HG03025 (cell line): ENCODE results near the gene ZCCHC24.

Experiments used
- ATAC-seq: cut with Tn5 transposase; IDR thresholded peaks from one replicate; pipeline ENCODE4 v1.9.1; 2021; ENCODE audit warnings: mild to moderate bottlenecking, moderate library complexity; ENCODE audit not compliant: unreplicated experiment, low FRiP score

Gene ZCCHC24

DNA sequence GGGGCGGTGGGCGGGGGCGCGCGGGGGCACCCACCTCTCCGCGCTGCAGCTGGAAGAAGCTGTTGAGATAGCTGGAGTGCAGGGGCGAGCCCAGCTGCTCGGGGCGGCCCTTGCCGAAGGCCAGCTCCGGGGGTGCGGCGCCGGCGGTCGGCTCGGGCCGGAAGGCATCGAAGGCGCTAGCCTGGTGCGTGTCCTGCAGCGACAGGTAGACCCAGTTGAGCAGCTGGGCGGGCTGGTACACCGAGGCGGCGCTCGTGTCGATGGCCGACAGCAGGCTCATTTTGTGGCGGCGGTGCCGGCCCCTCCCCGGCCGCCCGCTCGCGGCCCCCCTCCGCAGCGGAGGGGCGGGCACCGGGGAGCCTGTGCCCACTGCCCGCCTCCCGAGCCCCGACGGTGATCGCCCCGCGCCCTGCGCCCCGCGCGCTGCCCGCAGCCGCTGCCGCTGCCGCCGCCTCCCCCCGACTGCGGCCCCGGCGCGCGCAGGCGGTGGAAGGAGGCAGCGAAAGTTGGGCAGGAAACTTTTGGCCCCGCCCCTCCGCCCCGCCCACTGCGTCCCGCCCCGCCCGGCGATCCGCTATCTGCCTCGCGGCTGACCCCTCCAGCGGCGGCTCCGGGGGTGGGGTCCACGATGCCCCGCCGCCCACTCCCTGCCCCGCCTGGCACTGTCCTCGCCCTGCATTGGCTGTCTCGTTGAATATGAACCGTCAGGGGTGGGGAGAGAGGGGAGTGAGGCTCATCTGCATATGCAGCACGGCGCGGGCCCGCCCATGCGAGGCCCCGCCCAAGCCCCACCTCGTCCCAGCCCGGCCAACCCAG, at the start of gene ZCCHC24:
Gene ZCCHC24 (minus strand): TSS at position 464 of the 816 bp plus-strand sequence. CDS start 184 bp downstream, at position 280.
- ATAC-seq = peak; percentile 92

DNA sequence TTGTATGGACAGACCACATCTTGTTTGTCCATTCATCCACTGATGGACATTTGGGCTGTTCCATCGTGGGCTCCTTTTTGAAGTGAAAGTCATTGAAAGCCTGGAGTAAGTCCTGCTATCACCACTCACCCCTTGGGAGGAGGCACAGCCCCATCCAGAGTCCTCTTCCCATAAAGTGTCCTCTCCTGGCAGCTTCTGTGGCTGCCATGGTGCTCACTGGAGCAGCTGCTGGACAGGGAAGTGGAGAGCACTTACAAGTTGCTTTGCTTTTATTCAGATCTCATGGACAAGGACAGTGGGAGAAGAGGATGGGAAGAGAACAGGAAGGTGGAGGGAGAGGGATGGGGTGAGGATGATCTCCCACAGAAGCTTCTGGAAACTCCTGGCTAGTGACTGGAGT, 48.4 kb upstream of the ZCCHC24 start:
- no peak for ATAC-seq

- ATAC-seq = no peak
These were observed 47.4 kb upstream of the ZCCHC24 start for GRCh38 chr10:79492839-79493238.

DNA sequence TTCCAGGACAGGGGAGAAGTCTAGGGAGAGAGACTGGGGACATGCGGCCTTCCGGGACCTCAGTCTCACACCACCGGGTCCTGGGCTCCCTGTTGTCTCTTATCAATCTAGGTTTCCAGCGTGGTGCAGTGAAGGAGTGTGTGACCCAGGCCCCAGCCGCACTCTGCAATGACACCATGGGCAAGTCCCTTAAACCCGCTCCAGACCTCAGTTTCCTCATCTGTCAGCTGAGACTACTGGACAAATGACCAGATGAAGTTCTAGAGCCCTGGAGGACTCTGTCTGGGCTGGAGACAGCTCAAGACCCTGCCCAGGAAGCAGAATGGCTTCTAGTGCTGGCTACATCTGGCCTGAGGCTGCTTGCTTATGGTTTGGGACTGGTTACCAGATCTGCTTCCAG, 46.8 kb upstream of the ZCCHC24 start:
- ATAC-seq = no peak

GRCh38 chr10:79491143-79491835, 45.9 kb upstream of the ZCCHC24 start:
- ATAC-seq = no peak

- ATAC-seq = no peak
These were observed 45.1 kb upstream of the ZCCHC24 start for GRCh38 chr10:79490400-79491142.

- no peak for ATAC-seq
These were observed 43.4 kb upstream of the ZCCHC24 start for GRCh38 chr10:79488870-79489269.

GRCh38 chr10:79488336-79488735, 42.9 kb upstream of the ZCCHC24 start:
- ATAC-seq = no peak

DNA sequence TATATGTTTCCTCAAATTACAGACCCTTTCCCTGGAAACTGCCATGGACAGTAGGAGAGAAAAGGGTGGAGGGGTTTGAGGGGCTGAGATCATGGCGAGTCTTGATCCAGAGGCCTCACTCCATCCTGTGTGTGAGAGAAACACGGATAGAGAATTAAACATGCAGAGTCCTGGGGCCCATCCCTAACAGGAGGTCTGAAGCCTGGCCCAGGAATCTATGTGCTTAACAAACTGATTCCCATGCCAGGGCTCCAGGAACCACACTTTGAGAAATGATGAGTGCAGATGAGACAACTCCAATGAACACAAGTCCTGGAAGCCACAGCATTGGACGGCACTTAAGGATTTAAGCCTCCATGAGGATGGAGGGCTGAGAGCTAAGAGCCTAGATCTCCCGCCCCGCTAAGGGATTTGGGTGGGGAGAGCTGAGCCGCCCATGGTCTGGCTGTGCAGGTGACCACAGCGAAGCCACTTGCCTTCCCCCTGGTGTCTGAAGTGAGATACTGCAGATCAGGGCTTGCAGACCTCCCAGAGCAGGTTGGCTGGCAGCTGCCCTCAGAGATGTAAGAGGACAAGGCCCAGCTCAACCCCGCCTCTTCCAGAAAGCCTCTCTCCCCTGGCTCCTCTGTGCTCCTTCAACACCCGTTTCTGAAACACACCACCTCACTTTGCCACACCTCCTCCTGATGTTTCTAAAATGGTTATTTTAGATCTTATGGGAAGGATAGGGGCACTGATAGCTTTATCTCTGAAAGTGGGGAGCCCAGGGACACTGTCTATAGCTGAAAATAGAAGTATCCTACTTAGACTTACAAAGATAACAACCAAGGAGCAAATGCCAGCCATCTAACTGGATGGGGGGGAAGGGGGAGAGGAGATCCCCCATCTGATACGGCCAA, 42.1 kb upstream of the ZCCHC24 start:
- peak; percentile 80 for ATAC-seq

- no peak for ATAC-seq
These were observed 39.1 kb upstream of the ZCCHC24 start for GRCh38 chr10:79484476-79484875.

DNA sequence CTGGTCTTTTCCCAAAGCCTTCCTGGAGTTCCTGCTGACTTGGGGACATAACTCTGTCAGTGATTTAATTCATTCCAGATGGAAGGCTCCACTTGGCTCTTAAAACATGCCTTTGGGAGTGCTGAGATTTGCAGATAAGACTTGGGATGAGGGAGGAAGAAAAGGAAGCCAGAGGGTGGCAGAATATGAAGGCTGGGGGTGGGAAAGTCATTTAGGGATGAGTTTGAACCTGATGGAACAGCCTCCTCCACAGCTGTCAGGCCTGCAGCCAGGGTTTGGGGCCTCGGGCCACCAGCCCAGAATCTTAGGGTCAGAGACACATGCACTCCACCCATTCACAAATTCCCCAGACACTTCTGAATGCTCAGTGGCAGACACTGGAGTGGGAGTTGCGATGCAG, 38.5 kb upstream of the ZCCHC24 start:
- ATAC-seq = no peak

- ATAC-seq = no peak
These were observed 37.9 kb upstream of the ZCCHC24 start for GRCh38 chr10:79483299-79483698.

DNA sequence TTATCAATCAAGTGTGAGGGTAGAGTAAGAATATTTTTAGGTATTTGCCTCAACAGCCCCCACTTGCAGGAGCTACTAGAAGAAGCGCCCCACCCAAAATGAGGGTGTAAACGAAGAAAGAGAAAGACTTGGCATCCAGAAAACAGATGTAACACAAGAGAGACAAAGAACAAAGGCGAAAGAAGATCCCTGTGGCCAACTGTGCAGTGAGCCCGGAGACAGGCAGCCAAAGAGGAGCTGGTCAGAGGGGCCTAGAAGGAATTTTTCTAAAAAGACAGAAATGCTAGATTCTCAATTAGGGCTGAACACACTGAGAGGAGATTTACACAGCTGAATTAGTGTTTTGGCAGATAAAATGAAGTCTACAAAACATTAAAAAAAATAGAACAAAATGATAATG, 37.3 kb upstream of the ZCCHC24 start:
- no peak for ATAC-seq

DNA sequence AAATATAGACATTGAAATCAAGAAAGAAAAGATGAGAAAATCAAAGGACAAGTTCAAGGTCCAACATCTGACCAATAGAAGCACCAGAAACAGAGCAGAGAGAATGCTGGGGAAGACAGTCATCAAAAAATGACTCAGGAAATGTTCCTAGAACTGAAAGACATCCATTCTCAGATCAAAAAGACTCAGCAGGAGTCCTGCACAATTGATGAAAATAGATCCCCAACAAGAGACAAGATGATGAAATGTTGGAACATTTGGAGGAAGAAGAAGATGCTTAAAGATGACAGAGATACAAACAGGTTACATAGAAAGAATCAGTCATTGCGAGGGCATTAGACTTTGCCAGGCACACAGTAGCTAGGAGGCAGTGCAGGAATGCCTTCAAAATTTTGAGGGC, 36.9 kb upstream of the ZCCHC24 start:
- no peak for ATAC-seq

GRCh38 chr10:79479283-79479909, 34.0 kb upstream of the ZCCHC24 start:
- no peak for ATAC-seq

GRCh38 chr10:79477456-79477855, 32.0 kb upstream of the ZCCHC24 start:
- ATAC-seq = no peak

GRCh38 chr10:79476645-79477044, 31.2 kb upstream of the ZCCHC24 start:
- ATAC-seq = no peak

DNA sequence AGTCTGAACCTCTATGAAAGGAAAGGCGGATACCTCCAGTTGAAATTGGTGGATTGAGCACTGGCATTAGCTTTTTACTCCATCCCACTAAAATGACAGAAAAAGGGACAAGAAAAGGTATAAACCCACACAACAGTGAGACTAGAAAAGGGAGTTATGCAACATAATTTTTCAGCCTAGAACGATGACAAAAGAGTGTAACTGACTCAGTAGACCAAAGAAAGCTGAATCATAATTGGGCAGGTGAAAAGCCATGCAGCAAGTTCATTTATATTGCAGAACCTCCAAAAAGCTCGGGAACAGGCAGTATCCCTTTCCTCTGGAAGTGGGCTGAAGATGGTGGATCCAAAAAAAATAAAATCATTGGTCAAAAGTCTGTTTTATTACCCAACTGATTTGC, 30.5 kb upstream of the ZCCHC24 start:
- ATAC-seq = no peak

GRCh38 chr10:79475119-79475653, 29.8 kb upstream of the ZCCHC24 start:
- no peak for ATAC-seq
